GM19455 (cell line): ENCODE results near the gene DNAJC11.
A peak's percentile ranks its signal among the peaks of the same experiment; 100 is the strongest.
"Not testable (repeated sequence)": the region's sequence is repeated elsewhere in the genome, so short reads cannot be mapped to it uniquely, and the experiment has no call there.

Source experiments
- ATAC-seq: cut with Tn5 transposase; IDR thresholded peaks from one replicate; pipeline ENCODE4 v1.9.1; 2021; ENCODE audit not compliant: unreplicated experiment

The DNAJC11 gene

DNA sequence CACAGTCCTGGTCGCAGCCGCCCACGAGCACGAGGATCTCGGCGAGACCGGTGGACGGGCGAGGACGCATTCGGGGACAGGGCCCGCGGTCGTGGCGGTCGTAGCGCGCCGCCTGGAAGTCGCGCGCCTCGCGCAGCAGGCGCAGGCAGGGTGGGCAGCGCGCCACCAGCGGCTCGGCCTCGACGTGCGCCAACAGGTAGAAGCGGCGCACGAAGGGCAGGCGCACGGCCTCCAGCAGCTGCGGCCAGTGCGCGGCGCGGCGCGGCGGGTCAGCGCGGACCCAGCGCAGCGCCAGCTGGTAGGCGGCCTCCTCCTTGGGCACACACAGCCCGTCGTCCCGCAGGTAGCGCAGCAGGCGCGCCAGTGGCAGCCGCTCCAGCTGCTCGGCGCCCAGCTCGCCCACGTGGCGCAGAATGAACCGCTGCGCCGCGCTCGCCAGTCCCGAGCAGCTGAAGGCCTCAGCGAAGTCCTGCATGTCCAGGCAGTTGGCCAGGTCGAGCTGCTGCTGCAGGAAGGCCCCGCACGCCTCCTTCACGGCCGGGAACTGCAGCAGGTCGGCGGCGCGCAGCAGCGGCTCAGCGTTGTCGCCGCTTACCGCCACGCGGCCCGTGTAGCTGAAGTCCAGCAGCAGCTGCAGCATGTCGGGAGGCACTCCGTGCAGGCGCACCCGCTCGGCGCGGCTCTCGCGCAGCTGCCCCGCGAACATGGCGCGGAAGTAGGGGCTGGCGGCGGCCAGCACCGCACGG lies 99.5 kb downstream of the DNAJC11 start:
- ATAC-seq: peak; percentile 46

- ATAC-seq: no peak
These were observed 100.3 kb downstream of the DNAJC11 start for GRCh38 chr1:6601049-6601922.

DNA sequence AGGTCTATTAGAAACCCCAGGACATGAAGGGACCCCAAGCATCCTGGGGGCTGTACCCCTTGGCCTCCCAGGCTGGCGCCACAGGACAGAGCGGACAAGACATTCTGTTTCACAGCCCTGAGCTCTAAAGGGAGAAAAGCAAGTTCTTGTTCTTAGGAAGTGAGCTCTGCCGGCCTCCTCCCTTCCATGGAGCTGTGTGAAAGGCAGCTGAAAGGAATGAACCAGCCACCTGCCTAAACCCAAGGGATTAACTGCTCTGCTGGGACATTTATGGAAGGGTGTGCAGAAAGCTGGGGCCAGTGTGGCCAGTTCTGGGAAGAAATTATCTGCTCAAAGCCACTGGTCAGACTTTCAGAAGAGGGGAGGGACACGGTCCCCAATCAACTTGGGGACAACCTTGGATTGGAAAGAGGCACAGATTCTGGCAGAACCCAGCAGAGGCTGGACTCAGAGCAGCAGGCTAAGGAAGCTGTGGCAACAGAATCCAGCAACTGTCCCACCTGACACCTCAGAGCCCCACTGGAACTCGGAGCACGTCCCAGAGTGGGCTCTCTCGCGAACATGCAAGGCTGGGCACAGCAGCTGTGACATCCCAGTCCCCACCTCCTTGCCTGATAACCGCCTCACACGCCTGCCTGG lies 101.1 kb downstream of the DNAJC11 start:
- ATAC-seq: no peak

- ATAC-seq: not testable (repeated sequence)
These were observed 101.6 kb downstream of the DNAJC11 start for GRCh38 chr1:6599991-6600390.

GRCh38 chr1:6599141-6599975 lies 102.3 kb downstream of the DNAJC11 start:
- no peak for ATAC-seq

DNA sequence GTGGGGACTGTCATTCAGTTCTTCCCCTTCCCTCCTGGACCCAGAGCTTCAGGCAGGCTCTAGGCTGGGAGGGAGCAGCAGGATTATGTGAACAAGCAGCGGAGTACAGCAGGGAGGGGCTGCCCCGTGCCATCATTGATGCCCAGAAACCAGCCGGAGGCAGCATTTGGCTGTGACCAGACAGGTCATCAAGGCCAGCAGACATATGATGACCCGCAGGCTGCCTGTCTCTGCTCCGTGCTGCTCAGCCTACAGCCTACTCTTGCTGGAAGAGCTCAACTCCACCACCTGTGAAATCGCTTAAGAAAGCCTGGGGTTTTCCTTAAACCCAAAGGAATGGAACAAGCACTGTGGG lies 103.9 kb downstream of the DNAJC11 start:
- ATAC-seq: no peak

- ATAC-seq: no peak
These were observed 104.5 kb downstream of the DNAJC11 start for GRCh38 chr1:6596886-6597776.

DNA sequence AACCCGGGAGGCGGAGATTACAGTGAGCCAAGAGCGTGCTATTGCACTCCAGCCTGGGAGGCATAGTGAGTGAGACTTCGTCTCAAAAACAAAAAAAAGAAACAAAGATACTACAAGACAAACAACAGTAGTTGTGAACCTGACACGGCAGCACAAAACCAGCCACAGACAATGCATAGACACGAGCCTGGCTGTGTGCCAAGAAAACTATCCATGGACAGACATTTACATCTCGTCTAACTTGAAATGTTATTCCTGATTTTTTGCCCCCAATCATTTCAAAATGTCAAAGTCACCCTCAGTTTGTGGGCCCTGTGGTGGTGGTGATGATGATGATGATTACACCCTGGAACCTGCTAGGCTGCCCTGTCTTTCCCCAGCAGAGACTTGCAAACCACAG lies 105.3 kb downstream of the DNAJC11 start:
- no peak for ATAC-seq

DNA sequence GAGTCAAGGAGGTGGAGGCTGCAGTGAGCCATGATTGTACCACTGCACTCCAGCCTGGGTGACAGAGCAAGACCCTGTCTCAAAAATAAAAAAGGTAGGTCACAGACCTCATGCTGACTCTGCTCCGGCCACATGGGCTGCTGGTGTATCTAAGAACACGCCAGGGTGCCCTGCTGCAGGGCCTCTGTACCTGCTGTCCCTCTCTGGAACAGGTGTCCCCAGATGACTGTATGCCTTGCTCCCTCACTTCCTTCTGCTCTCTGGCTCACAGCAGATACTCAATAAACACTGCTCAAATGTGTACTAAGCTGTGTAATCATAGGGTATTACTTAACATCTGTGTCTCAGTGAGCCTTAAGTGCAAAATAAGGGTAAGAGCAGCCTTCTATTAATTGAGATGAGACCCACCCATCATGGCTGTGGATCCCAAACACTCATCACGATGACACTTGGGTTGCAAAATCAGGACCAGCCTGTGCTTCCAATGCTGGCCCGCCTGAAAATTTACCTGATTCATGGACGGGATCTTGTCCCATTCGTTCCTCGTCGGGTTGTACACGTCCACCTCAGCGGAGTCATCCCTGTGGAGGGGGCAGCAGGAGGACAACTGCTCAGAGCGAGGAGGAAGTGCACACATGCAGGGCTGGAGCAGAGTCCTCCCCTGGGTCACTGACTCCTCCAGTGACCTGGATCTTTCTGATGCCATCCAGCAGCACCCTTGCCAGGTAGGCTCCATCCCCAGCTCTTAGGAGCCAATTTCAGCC lies 106.5 kb downstream of the DNAJC11 start:
- ATAC-seq: no peak

DNA sequence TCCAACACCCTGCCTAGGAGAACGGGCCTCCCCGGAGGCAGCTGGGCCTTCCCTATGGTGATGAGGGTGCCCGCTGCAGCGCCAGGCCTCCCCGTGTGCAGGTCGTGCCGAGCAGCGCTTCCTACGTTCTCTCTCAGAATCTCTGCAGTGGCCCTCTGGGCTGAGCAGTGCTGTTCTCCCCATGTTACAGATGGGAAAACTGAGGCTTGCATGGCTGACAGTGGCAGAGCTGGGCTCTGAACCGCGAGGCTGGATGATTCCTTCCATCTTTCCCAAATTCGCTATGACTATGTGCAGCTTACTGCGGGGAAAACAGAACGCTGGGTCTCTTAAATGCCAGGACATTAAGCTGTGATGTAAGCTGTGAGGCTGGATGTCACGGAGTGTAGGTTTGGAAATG lies 107.8 kb downstream of the DNAJC11 start:
- no peak for ATAC-seq

DNA sequence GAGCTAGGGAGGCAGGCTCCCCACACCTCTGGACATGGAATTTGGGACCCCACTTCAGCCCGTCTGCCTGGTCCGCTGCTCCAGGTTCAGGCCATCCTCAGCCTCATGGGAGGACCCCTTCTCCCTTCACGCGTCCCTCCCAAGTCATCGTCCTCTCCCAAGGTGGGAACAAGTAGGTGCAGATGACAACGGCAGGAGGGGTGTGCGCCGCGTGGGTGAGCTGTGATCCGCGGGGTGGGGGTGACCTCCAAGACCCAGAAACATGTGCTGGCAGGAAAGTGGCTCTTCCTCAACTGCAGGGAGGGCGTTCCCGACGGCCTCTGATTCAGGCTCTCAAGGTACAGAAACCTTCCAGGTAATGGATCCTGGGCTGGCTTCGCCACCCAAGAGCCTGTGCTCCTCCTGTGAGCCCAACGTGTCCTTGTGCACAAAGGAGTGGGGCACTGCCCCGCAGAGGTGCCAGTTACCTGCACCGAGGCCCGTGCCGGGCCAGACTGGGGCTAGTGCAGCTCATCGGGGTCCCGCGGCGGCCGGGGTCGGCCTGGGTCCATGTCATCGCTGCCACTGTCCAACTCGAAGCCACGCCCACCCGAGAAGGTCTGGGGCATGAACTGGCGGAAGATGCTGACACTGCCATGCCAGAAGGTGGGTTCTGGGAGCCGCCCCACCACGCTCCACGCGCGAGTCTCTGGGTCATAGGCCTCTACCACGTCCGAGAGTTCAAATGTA lies 108.6 kb downstream of the DNAJC11 start:
- ATAC-seq: no peak

DNA sequence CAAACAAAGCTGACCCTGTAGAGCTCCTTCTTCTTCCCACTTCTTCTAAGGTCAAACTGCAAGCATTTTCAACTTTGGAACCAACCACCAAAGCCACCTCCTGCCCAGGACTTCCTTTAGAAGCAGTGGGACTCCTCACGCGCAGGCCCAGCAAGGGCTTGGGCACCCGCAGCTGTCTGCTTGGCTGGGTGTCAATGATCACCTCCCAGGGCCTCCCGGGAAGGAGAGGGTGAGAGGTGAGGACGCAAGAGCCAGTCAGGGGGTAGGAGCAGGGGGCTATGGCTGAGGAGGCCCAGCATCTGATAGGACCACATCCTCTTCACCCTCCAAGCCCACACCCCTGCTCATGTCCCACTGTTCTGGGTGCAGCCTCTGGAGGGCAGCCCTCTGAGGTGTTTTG lies 109.2 kb downstream of the DNAJC11 start:
- no peak for ATAC-seq

DNA sequence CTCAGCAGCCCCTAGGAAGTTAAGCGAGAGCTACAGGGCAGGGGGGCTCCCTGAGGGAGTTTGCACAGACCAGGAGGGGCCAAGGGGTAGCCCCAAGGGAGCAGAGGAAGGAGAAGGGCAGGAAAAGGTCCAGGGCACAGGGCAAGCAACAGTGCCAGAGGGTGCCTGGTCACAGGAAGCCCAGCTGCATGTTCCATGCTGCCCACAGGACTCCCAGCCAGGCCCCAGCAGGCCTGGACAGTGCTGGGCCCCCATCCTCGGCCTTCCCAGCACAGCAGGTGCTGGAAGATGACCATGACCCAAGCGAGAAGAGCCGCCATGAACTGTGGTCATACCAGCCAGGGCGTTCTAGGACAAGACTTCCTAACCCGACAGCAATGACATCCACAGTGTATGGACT lies 110.0 kb downstream of the DNAJC11 start:
- ATAC-seq: no peak

DNA sequence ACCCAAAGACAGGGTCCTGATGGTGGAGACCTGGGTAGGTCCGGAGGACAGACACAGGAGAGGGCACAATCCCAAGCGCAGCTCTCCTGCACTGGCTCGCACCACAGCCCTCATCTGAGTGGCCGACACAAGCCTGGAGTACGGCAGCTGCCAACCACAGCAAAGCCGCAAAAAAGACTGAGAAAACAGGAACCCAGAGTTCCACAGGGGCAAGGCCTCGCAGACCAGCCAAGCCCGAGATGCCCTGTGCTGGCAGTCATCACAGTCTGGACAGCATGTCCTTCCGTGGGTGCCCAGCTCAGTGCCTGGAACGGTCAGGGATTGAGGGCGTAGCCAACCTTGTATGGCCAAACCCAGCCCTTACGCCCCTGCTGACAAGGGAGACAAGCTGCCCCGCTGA lies 110.4 kb downstream of the DNAJC11 start:
- ATAC-seq: no peak

GRCh38 chr1:6590046-6590445 lies 111.6 kb downstream of the DNAJC11 start:
- ATAC-seq: no peak

GRCh38 chr1:6588893-6589520 lies 112.6 kb downstream of the DNAJC11 start:
- ATAC-seq: no peak

DNA sequence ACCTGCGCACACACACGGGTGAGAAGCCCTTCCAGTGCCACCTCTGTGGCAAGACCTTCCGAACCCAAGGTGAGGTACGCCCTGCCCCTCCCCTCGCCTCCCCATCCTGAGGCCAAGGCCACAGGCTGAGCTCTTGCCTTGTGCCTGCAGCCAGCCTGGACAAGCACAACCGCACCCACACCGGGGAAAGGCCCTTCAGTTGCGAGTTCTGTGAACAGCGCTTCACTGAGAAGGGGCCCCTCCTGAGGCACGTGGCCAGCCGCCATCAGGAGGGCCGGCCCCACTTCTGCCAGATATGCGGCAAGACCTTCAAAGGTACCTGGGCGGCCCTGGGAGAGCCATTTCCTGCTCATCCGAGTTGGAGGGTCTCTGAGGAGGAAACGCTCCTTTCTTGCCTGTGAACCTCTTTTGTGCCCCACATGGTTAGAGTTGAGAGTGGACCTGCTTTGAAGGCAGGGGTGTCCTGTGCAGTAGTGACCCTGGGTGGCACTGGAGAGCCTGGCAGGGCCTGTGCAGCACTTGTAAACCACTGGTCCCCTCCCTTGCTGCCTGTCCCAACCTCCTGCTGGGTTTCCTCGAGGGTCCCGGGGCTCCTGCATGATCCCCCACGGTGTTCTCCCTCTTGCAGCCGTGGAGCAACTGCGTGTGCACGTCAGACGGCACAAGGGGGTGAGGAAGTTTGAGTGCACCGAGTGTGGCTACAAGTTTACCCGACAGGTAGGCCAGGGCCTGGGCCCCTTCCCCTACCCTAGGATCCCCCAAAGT lies 113.3 kb downstream of the DNAJC11 start:
- no peak for ATAC-seq
